Gastroesophageal sphincter (tissue), 3 donors: ENCODE data around the gene UGT1A4.

Experiments used
- EP300 ChIP-seq: sonication (generic); formaldehyde crosslinking; IDR thresholded peaks from one replicate; pipeline ENCODE4 v1.6.1; 2017; ENCODE audit warnings: antibody characterized with exemption, mild to moderate bottlenecking
- POLR2A ChIP-seq, 2 donors: fragments of 450-650 bp; IDR thresholded peaks; one replicate each; pipeline ENCODE4 v1.6.1; 2017; ENCODE audit warnings: antibody characterized with exemption in 2 of 2, mild to moderate bottlenecking in 2 of 2, moderate library complexity in 1 of 2
- POLR2AphosphoS5 ChIP-seq: sonication (generic); formaldehyde crosslinking; IDR thresholded peaks from one replicate; pipeline ENCODE4 v1.6.1; 2017; ENCODE audit warnings: antibody characterized with exemption
- TF ChIP-seq, protein P1 (sequence below), 4 experiments: fragments of 200-600 bp in 2 of 4; fragments of 450-650 bp in 2 of 4; sonication (generic) in 1 of 4; IDR thresholded peaks; one replicate each; pipeline ENCODE4 v1.5.1; 2017 to 2019; ENCODE audit warnings: antibody characterized with exemption in 4 of 4, mild to moderate bottlenecking in 2 of 4, moderate library complexity in 2 of 4

DNA sequence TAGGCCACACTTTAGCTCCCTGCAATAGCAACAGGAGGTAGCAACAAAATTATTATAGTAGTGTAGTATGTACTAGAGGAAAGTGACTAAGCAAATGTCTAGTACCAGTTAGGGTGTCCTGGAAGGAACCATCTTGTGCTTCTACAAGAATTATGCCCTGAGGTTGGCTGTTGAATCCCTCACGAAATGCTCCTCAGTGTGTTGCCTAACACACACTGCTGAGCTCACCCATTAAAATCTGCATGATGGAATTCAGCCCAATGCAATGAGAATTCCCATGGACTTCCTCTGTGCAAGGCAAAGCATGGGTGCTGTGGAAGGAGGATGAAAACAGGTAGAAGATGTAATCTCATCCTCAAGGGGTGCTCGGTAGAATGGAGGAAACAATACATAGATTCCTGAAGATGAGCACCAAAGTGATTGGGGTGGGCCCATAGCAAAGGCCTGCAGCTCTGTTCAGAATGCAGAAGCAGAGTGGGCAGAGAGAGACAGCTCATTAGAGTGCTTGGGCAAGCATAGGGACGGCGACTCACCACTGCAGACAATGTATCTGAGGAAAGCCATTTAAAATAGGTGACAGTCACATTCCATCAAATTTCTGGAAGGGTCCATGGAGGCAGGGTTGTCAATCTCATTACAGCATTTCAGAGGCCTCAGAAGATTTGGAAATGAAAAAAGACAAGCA, 38.0 kb upstream of the UGT1A4 start:
- TF ChIP-seq, protein P1, sequence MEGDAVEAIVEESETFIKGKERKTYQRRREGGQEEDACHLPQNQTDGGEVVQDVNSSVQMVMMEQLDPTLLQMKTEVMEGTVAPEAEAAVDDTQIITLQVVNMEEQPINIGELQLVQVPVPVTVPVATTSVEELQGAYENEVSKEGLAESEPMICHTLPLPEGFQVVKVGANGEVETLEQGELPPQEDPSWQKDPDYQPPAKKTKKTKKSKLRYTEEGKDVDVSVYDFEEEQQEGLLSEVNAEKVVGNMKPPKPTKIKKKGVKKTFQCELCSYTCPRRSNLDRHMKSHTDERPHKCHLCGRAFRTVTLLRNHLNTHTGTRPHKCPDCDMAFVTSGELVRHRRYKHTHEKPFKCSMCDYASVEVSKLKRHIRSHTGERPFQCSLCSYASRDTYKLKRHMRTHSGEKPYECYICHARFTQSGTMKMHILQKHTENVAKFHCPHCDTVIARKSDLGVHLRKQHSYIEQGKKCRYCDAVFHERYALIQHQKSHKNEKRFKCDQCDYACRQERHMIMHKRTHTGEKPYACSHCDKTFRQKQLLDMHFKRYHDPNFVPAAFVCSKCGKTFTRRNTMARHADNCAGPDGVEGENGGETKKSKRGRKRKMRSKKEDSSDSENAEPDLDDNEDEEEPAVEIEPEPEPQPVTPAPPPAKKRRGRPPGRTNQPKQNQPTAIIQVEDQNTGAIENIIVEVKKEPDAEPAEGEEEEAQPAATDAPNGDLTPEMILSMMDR (IDR thresholded peaks at IDR 0.05) = no peak
- TF ChIP-seq EP300 = no peak
- TF ChIP-seq POLR2AphosphoS5 = no peak
- TF ChIP-seq POLR2A (IDR thresholded peaks at IDR 0.05) = no peak
